ENCODE measurements around the gene LAD1. TPM values are rescaled to one million over a fixed set of nuclear protein-coding genes. Genes with fewer than 3 reads are reported as not detected.

Gene LAD1
- total RNA-seq, 1 donor from 2014 or later = 12.4 TPM

DNA sequence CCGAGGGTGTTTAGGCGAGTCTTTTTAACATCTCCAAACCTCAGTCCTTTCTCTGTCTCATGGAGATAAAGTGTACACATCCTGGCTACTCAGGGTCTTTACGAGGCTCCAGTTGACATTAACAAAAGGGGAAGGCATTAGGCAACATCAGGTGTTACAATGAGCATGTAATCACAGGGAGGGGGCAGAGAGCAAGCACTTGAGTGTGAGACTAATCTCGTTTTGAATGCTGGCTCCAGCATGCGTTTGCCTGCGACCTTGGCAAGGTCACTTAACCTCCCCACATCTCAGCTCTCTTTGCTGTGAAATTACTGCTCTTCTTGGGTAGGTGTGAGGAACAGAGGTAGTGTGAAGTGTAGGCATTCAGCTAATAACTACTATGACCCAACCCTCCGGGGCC lies 24.8 kb downstream of the LAD1 start:
- intact Hi-C loops (cut with DNase I) = no loop called here

DNA sequence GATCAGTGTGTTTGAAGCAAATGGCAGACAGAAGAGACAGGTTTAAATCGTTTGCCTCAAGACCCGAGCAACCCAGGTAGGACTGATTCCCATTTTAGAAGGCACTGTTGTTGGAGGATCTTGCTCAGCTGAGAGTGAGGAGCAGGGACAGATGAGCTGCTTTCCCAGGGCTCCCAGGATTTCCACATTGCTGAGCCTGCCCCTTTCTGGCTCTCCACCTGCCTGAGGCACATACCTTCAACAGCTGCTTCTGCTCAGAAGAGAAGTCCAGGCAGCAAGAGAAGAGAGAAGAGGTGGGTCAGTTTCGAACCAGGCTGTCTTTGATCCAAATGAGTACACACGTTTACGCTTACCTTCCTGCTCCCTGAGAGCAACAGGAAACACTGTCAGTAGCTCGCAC lies 27.3 kb downstream of the LAD1 start:
- intact Hi-C loops (cut with DNase I) = no loop called here
- no peak for DNase-seq (ENCODE audit: low spot score)

More for the DNA sequence above, 24.8 kb downstream of the LAD1 start:
- DNase-seq (ENCODE audit: low spot score) = no peak

GRCh38 chr1:201371276-201371675 lies 27.8 kb downstream of the LAD1 start:
- no peak for DNase-seq (ENCODE audit: low spot score)
- intact Hi-C loops (cut with DNase I) = no loop called here

DNA sequence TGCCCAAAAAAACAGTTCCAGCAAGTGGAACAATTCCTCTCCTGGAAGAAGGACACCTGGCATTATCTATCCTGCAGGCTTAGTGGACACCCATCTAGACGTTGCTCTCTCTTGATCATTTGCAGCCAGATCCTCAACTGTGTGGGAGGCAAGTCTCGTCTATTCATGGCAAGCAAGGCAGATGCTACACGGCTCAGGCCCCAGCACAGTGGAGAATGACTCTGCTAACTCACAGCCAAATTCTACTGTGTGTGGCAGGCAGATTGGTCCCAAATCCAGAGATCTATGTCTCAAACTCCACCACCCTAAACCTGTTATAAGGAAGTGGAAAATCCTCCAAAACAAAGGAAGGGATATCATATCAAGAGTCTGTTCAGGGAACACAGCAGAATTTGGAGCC lies 28.6 kb downstream of the LAD1 start:
- intact Hi-C loops (cut with DNase I) = no loop called here
- no peak for DNase-seq (ENCODE audit: low spot score)

DNA sequence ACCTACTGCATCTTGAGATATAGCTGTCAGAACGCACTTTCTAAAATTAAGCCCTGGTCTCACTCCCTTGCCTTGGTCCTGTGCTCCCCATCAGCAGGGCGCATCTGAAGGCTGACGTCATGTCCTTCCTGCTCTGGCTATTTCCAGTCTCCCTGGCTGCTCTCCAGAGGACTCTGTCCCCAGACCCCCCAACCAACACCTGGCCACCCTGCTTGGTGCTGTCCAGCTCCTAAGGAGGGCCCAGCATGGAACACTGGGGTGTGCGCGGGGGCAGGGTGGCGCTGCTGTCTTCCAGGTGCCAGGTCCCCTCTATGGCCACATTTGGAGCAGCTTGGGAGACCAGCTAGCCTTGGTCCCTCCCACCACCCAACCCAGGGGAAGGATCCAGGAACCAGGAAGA lies 29.9 kb downstream of the LAD1 start:
- DNase-seq (ENCODE audit: low spot score) = no peak
- intact Hi-C loops (cut with DNase I) = no loop called here

DNA sequence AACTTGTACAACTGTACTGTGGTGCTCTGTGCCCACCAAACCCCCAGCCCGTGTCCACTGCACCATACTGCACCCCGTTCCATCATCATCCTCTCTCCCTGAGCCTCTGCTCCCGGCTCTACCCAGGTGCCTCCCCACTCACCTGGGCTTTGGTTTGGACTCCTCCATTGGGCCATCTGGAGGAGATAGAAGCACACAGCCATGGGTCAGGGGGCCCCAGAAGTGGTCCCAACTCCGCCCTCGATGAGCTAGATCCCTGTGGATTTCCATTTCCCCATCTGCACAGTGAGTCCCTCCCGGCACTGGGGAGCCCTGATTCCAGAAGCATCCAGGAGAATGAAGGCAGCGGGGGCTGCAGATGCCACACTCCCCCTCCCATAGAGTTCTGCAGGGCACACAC lies 32.4 kb downstream of the LAD1 start:
- no peak for DNase-seq (ENCODE audit: low spot score)

GRCh38 chr1:201365251-201365650 lies 33.9 kb downstream of the LAD1 start:
- no peak for DNase-seq (ENCODE audit: low spot score)
- intact Hi-C loops (cut with DNase I) = no loop called here

More for the DNA sequence above, 32.4 kb downstream of the LAD1 start:
- intact Hi-C loops (cut with DNase I) = no loop called here

DNA sequence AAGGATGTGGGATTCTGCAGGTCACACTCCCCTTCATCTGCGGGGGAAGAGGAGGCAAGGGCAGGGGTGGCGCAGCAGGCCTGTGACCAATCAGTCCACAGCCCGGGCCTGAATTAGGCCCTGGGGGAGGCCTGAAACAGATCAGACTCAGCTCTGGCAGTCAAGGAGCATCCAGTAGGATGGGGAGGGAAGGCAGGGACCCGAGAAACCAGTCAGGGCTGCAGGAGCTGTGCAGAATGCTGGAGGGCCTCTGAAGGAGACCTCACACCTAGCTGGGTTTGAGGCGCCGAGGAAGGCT lies 34.4 kb downstream of the LAD1 start:
- DNase-seq (ENCODE audit: low spot score) = peak; percentile 55
- intact Hi-C loops (cut with DNase I) = no loop called here

GRCh38 chr1:201363467-201363866 lies 35.7 kb downstream of the LAD1 start:
- intact Hi-C loops (cut with DNase I) = no loop called here
- DNase-seq (ENCODE audit: low spot score) = peak; percentile 65

GRCh38 chr1:201362906-201363305 lies 36.2 kb downstream of the LAD1 start:
- intact Hi-C loops (cut with DNase I) = no loop called here
- DNase-seq (ENCODE audit: low spot score) = peak; percentile 69

DNA sequence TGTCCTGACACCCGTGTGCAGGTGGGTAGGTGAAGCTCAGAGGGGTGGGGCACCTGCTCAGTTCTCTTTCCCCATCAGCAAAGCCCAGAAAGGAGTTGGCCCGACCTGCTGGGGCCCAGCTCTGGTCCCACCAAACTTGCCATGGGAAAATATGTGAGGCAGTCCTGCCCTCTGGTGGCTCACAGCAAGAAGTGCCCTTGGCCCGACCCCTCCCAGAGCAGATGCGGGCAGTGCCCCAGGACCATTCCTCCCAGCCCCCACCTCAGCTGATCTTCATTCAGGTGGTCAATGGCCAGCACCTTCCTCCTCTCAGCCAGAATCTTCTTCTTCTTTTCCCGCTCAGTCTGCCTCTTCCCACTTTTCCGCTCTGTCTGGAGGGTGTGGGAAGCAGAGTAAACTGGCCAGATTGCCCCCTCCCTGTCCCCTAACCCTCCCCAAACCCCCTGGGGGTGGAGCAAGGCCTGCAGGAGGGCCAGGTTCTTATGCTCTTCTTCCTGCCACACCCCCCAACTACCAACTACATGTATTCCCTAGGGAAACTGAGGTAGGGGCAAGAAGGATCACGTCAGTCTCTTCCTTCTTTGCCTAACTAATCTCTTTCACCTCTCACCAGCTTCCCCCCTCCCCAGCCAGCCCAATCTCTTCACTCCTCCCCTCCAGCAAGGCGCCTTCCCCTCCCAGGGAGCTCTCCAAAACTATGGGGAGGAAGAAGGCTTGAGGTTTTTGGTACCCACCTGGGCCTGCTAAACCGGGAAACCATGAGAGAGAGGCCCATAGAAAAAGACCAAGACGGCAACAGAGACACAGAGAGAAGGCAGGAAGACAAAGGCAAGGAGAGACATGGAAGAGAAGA lies 37.2 kb downstream of the LAD1 start:
- DNase-seq (ENCODE audit: low spot score) = peak; percentile 76
- intact Hi-C loops (cut with DNase I) = loop anchor here (2.0 kb wide), 1 partner anchor 107 kb away; no protein-coding TSS in a partner anchor

DNA sequence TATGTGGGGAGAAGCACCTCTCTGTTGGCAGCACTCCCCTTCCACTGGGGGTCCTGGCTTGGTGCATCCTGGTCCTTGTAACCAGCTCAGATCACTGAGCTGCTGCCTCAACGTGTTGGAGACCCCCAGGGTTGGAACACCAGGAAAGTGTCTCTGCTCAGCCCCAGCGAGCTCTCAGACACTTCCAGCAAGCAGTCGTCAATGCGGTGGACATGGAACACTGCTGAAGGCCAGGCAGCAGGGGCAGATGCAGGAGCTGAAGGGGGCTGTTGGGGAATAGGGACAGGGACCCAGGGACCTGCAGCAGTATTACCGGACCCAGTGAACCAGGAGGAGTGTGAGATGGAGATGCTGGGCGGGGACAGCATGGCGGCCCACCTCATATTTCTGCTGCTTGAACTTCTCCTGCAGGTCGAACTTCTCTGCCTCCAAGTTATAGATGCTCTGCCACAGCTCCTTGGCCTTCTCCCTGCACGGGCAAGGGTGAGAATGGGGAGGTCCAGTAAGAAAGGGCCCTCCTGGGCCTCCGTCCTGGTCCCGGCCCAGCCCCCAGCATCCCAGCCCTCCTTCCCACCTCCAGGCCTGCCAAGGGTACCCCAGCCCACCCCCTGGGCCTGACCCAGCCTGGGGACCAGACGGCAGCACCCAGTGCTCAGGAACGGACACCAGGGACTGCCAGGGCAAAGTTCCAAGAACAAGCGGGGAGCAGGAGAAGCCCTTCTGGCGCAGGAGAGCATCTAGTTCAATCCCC lies 38.0 kb downstream of the LAD1 start:
- peak; percentile 47 for DNase-seq (ENCODE audit: low spot score)

GRCh38 chr1:201360486-201360885 lies 38.6 kb downstream of the LAD1 start:
- intact Hi-C loops (cut with DNase I) = loop anchor here (2.0 kb wide), 1 partner anchor 106 kb away; no protein-coding TSS in a partner anchor

More for the DNA sequence above, 38.0 kb downstream of the LAD1 start:
- intact Hi-C loops (cut with DNase I) = loop anchor here (2.0 kb wide), 1 partner anchor 106 kb away; no protein-coding TSS in a partner anchor

GRCh38 chr1:201359873-201360210 lies 39.3 kb downstream of the LAD1 start:
- peak; percentile 69 for DNase-seq (ENCODE audit: low spot score)

More at GRCh38 chr1:201360486-201360885, 38.6 kb downstream of the LAD1 start:
- peak; percentile 51 for DNase-seq (ENCODE audit: low spot score)

GRCh38 chr1:201359031-201359872 lies 39.9 kb downstream of the LAD1 start:
- intact Hi-C loops (cut with DNase I) = no loop called here
- peak; percentile 65 for DNase-seq (ENCODE audit: low spot score)

More at GRCh38 chr1:201359873-201360210, 39.3 kb downstream of the LAD1 start:
- intact Hi-C loops (cut with DNase I) = loop anchor here (2.0 kb wide), 1 partner anchor 105 kb away; no protein-coding TSS in a partner anchor

DNA sequence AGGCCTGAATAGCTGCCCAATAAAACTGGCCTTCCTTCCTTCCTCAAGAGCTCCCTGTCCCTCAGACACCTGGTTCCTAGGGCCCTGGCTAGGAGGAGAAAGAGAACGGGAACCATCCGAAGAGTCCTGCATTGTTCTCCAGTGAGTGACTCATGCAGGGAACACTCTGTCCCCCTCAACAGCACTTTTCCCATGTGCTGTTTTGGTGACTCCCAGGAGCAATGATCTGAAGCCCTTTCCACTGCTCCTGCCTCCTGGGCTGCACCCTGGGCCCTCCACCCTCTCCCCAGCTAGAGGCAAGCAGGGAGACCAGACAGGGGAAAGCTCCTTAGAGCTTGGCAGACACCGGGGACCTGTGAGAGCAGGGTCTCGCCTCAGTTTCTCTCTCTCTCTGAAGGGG lies 40.5 kb downstream of the LAD1 start:
- intact Hi-C loops (cut with DNase I) = no loop called here

GRCh38 chr1:201357636-201358348 lies 41.3 kb downstream of the LAD1 start:
- intact Hi-C loops (cut with DNase I) = no loop called here
- peak; percentile 72 for DNase-seq (ENCODE audit: low spot score)

More for the DNA sequence above, 40.5 kb downstream of the LAD1 start:
- DNase-seq (ENCODE audit: low spot score) = peak; percentile 46

DNA sequence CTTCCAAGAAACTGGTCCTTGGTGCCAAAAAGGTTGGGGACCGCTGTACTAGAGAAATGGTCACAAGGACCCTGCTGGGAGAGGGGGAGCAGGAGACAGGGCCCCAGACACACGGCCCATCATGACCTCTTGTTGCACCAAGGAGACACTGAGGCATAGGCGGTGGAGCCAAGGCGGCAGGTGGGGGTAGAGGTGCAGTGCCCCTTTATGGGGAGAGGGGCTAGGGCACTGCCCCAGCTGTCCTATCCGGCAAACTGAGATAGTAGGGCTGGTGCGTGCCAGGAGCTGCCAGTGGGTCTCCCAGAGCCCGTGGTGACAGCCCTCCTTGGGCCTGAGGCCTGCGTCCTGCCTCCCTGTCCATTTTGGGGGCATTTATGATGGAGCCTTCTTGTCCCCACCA lies 41.9 kb downstream of the LAD1 start:
- peak; percentile 74 for DNase-seq (ENCODE audit: low spot score)
- intact Hi-C loops (cut with DNase I) = no loop called here

GRCh38 chr1:201356701-201357100 lies 42.4 kb downstream of the LAD1 start:
- intact Hi-C loops (cut with DNase I) = no loop called here
- peak; percentile 58 for DNase-seq (ENCODE audit: low spot score)

Measured in cardiac septum (tissue), 1 donor.